HUES48 (cell line): ENCODE results near the gene CRTC2.
"Not testable (repeated sequence)": the region's sequence is repeated elsewhere in the genome, so short reads cannot be mapped to it uniquely, and the experiment has no call there.

ENCODE experiments used
- H3K27ac ChIP-seq: one replicate; pipeline ENCODE4 v1.7.0; 2013; ENCODE audit warnings: low read depth, low read length, inconsistent platforms
- H3K27me3 ChIP-seq: 2 replicates; pipeline ENCODE4 v1.6.1; 2013; ENCODE audit warnings: mild to moderate bottlenecking, low read length; ENCODE audit not compliant: control insufficient read depth, insufficient read depth
- H3K36me3 ChIP-seq: 2 replicates; pipeline ENCODE4 v1.6.1; 2013; ENCODE audit warnings: low read length; ENCODE audit not compliant: control insufficient read depth, insufficient read depth
- H3K4me1 ChIP-seq: 2 replicates; pipeline ENCODE4 v1.6.1; 2013; ENCODE audit warnings: mild to moderate bottlenecking, low read length; ENCODE audit not compliant: control insufficient read depth, insufficient read depth
- H3K4me3 ChIP-seq: 2 replicates; pipeline ENCODE4 v1.5.1; 2013; ENCODE audit warnings: mild to moderate bottlenecking, low read depth, low read length
- H3K9ac ChIP-seq: 2 replicates; pipeline ENCODE4 v1.6.1; 2013; ENCODE audit warnings: mild to moderate bottlenecking, low read depth, low read length, moderate library complexity
- H3K9me3 ChIP-seq: 2 replicates; pipeline ENCODE4 v1.6.1; 2013; ENCODE audit warnings: low read length; ENCODE audit not compliant: control insufficient read depth, insufficient read depth

Gene CRTC2

DNA sequence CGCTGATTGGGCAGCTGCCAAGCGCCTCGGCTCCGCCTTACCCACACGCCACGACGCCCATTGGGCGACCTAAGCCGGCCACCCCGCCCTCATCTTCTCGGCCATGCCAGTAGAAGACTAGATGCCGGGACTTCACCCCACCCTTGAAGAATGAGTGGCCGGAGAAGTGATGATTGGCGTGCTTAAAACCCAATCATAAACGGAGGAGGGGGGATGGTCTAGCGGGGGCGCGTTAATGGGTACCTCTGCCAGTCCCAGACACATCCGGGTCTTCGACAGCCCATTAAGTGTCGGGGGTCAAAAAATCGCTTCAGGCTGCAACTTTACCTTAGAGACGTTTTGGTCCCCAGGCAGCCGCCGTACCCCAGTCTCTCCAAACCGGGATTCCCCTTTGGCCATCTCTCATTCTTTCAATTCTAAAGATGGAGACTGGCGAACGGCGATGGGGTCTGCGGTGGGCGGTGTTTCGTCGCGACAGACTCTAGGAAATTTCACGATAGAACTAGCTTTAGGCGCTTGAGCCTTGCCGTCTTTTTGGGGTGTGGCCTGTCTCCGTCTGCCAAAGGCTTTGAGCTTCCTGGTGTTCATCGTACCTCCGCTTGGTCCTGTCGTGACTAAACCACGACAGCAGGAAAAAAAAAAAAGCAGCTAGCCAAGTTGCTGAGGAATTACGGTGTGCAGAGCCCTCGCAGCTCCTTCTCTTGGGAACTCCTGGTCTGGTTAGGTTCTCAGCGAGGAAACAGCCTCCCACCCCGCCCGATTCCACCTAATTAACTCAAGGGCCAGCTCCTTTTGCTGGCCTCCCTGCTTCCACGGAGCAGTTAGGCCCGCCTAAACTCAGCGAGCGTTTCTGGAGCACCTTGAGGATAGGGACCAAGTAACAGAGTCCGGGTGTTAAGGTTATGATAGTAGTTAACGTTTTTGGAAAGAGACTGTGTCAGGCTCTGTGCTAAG lies 35.2 kb downstream of the CRTC2 start, which contains the start of gene GATAD2B:
GATAD2B (minus strand) TSS at position 1 of the 954 bp plus-strand sequence. CDS start 94,625 bp downstream, outside the sequence.
- Histone ChIP-seq H3K9ac (peak within 1 kb of the TSS; percentile 89), H3K4me3 (peak within 1 kb of the TSS; percentile 100), H3K27me3 (no peaks in the 10 kb centered on the region), H3K36me3 (peaks cover 12% of the 10 kb centered on the region), H3K27ac (peak within 1 kb of the TSS; percentile 99), H3K4me1 (peaks cover 22% of the 10 kb centered on the region), H3K9me3 (no peaks in the 10 kb centered on the region)

DNA sequence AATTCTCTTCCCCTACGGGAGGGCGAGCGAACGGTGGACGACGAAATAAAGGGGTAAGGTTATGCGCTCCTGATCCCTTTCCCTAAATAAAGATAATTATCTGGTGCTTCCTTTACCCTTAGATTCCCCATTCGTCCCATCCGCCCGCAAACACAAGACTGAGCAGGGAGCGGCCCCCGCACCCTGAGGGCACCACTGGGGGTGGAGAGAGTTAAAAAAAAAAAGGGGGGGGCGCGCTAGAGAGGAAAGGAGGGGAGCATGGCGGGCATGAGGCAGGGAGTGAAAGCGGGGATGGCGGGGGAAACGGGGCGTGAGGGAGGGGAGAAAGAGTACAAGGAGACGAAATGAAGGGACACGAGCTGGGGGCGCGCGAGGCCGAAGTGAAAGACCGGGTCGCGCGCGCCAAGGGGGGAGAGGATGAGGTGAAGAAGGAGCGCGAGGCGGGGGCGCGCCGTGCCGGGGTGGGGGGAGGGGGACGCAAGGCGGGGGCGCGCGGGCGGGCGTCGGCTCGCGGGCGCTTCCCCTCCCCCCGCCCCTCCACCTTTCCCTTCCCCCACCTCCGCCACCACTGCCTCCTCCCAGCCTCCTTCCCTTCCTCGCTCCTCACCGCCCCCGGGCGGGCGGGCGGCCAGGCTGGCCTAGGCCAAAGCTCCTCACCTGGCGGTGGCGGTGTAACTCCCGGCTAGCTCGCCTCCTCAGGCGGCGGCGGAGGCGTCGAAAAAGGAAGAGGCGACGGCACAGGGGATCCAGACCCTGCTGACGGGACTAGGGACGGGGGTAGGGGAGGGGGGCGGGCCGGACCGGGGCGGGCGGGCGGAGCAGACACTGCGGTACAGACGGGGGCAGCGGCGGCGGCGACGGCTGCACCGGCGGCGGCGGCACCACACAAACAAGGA lies 36.1 kb downstream of the CRTC2 start:
- no peaks in the 10 kb centered on the region for H3K27me3 ChIP-seq
- H3K4me1 ChIP-seq: peaks cover 22% of the 10 kb centered on the region
- peak overlapping the region; percentile 100 for H3K4me3 ChIP-seq
- H3K9me3 ChIP-seq: no peaks in the 10 kb centered on the region
- peak overlapping the region; percentile 99 for H3K27ac ChIP-seq
- H3K9ac ChIP-seq: peak overlapping the region; percentile 89
- H3K36me3 ChIP-seq: peaks cover 14% of the 10 kb centered on the region

DNA sequence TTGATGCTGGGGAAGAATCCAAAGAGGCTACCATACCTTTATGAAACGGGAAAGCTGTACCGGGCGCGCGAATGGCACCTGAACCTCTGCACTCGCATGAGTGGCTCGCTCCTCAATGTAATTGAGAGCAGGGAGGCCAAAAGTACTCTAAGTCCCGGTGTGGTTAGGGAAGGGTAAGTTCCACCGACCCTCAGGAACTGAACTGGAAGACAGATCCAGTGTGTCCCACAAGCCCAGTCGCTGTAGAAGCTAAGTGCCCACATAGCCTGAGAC lies 36.7 kb downstream of the CRTC2 start:
- no peaks in the 10 kb centered on the region for H3K9me3 ChIP-seq
- H3K9ac ChIP-seq: peak overlapping the region; percentile 89
- H3K36me3 ChIP-seq: peaks cover 14% of the 10 kb centered on the region
- H3K4me3 ChIP-seq: peak overlapping the region; percentile 100
- H3K27ac ChIP-seq: peak overlapping the region; percentile 99
- H3K4me1 ChIP-seq: peaks cover 22% of the 10 kb centered on the region
- no peaks in the 10 kb centered on the region for H3K27me3 ChIP-seq

DNA sequence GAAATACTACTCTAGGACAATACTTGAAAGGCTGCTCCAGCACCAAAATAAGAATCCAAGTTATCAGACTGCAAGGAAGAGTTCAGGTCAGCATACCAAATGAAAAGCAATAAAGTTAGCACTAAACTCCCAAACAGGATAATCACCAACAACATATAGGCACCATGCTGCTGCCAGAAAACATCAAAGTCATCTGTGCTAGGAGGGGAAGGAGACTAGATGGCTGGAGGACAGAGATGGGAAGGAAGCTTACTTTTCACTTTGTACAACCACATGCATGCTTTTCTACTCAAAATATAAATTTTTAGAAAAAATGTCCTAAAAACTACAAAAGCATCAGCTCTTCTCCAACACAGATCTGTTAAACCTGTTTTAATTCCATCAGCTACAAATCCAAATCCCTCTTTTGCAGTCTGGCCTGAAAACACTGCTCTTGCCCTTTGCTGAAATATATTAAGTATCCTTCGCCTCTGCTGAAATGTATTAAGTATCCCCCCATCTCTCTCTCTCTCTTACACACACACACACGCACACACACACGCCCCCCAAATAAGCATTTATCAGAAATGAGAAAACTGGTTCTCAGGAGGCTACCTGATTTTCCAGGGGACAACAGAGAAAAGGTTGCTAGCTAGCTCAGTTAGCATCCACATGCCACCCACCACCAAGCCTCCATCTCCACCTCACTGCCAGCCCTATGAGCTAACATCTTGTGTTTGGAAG lies 37.2 kb downstream of the CRTC2 start:
- H3K4me3 ChIP-seq: peak overlapping the region; percentile 100
- H3K27me3 ChIP-seq: no peaks in the 10 kb centered on the region
- peak overlapping the region; percentile 99 for H3K27ac ChIP-seq
- H3K9ac ChIP-seq: peak overlapping the region; percentile 89
- no peaks in the 10 kb centered on the region for H3K9me3 ChIP-seq
- peaks cover 14% of the 10 kb centered on the region for H3K36me3 ChIP-seq
- H3K4me1 ChIP-seq: peaks cover 22% of the 10 kb centered on the region

DNA sequence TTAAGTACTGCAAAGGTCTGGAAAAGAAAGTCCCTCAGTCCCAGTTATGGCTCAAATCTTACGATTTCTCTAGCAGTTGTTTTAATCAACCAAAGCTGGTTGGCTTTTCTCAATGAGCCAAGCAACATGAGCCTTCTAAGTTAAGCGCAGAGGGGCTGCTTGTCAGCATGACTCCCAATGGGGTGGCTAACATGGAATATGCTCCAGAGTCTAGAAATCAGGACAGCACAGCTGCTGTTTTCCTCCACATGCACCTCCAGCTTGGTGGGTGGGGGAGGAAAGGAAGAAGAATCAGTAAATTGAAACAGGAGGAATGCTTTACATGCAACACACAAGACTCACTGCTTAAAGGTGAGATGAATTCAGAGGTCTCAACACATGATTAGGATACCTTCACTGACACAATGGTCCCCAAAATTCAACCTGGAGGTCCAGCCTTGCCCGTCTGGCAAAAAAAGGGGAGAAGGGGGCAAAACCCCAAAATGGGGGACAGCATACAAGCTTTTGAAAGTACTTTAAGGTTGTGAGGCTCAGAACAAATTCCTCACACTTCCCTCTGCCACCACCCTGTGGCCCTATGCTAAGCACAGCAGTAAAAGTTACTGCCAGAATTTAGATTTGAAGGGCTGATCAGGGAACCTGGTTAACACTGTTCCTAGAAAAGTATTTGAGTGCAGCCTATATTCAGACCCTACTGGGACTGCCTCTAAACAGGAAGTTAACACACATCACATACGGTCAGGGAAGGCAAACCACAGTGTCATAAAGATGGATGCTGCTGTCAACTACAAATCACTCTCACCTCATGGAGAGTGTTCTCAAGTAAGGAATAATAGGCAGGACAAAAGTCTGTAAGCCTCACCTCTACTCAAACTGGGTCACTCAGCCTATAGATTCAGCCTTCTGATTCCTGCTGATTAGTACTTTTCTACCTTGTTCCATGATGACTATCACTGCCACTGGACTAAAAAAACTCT lies 38.2 kb downstream of the CRTC2 start:
- peaks cover 14% of the 10 kb centered on the region for H3K36me3 ChIP-seq
- no peaks in the 10 kb centered on the region for H3K27me3 ChIP-seq
- peak overlapping the region; percentile 51 for H3K27ac ChIP-seq
- peak overlapping the region; percentile 7; the same call in 1 of the 2 replicates for H3K9ac ChIP-seq
- H3K4me3 ChIP-seq: peak overlapping the region; percentile 100
- H3K4me1 ChIP-seq: peaks cover 22% of the 10 kb centered on the region
- H3K9me3 ChIP-seq: no peaks in the 10 kb centered on the region

DNA sequence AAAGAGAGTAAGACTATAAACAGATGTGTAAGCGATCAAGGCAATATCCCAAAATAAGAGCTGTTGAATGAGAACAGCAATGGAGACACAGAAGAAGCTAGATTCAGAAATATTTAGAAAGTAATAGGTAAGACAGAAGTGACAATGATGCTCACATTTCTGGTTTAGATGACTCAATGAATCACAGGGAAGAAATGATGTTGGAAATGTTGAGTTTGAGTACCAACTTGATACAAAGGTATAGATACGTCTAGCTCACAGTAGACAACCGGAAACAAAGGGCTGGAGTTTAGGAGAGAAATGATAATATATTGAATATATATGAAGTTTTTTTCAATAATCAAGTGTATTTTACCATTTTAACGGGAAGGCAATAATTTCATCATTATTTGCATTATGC lies 42.1 kb downstream of the CRTC2 start:
- H3K27me3 ChIP-seq: no peaks in the 10 kb centered on the region
- H3K9ac ChIP-seq: no peak overlapping the region
- no peaks in the 10 kb centered on the region for H3K9me3 ChIP-seq
- H3K4me1 ChIP-seq: peaks cover 16% of the 10 kb centered on the region
- no peak overlapping the region for H3K27ac ChIP-seq
- H3K36me3 ChIP-seq: peaks cover 14% of the 10 kb centered on the region
- no peak overlapping the region for H3K4me3 ChIP-seq

DNA sequence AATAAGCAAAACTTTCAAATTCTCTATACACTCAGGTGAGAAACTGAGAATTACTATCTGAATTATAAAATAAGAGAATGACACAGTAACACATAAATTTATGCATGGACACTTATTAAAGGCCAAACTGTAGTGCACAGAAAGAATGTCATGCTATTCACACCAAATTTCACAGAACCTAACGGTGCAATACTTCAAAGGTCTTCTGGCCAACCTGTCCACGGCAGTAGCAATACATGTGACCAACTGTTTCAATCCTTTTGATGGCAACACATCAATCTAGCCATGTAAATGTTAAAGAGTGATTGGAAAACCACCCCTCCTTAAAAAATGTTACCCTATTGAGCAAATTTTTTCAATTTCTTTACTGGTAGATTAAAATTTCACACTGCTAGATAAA lies 46.1 kb downstream of the CRTC2 start:
- Histone ChIP-seq H3K4me1 (no peaks in the 10 kb centered on the region), H3K27me3 (no peaks in the 10 kb centered on the region), H3K27ac (no peak overlapping the region), H3K9ac (no peak overlapping the region), H3K36me3 (no peaks in the 10 kb centered on the region; the same call in 1 of the 2 replicates), H3K4me3 (no peak overlapping the region), H3K9me3 (no peaks in the 10 kb centered on the region)

DNA sequence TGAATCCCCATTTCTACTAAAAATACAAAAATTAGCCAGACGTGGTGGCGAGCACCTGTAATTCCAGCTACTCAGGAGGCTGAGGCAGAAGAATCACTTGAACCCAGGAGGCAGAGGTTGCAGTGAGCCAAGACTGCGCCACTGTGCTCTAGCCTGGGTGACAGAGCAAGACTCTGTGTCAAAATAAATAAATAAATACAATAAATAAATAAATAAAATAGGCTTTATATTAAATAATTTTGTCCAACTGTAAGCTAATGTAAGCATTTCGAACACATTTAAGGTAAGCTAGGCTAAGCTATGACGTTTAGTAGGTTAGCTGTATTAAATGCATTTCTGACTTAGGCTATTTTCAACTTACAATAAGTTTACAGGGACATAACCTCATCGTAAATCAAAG lies 47.9 kb downstream of the CRTC2 start:
- not testable (repeated sequence) for H3K36me3 ChIP-seq, H3K27me3 ChIP-seq, H3K4me3 ChIP-seq

DNA sequence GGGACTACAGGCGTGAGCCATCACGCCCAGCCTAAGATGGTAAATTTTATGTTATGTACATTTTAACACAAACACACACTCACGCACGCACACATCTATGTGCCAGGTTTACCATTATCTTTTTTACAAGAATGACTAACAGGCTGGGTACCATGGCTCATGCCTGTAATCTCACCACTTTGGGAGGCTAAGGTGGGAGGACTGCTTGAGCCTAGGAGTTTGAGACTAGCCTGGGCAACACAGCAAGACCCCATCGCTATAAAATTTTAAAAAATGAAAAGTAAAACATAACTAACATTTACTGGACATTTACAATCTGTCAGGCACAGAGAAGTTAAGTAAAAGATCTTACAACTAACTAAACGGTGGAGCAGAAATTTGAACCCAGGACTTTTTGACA lies 50.3 kb downstream of the CRTC2 start:
- Histone ChIP-seq H3K4me1 (no peaks in the 10 kb centered on the region), H3K27me3 (no peaks in the 10 kb centered on the region), H3K9me3 (no peaks in the 10 kb centered on the region), H3K4me3 (no peak overlapping the region), H3K27ac (no peak overlapping the region), H3K9ac (no peak overlapping the region), H3K36me3 (no peaks in the 10 kb centered on the region)

More for the DNA sequence above, 47.9 kb downstream of the CRTC2 start:
- H3K9me3 ChIP-seq, H3K9ac ChIP-seq, H3K27ac ChIP-seq, H3K4me1 ChIP-seq: not testable (repeated sequence)

DNA sequence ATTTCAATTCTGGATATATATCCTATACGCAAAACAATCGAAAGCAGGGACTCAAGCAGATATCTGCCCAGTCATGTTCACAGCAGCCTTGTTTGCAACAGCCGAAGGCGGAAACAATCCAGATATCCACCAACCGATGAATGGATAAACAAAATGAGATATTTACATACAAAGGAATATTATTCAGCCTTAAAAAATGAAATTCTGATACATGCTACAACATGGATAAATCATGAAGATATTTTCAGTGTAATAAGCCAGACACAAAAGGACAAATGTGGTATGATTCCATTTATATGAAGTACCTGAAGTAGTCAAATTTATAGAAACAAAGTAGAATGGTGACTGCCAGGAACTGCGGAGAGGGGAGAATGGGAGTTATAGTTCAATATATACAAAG lies 51.3 kb downstream of the CRTC2 start:
- H3K9me3 ChIP-seq: no peaks in the 10 kb centered on the region
- H3K9ac ChIP-seq: no peak overlapping the region
- no peak overlapping the region for H3K27ac ChIP-seq
- H3K36me3 ChIP-seq: no peaks in the 10 kb centered on the region
- no peaks in the 10 kb centered on the region for H3K4me1 ChIP-seq
- no peak overlapping the region for H3K4me3 ChIP-seq
- no peaks in the 10 kb centered on the region for H3K27me3 ChIP-seq
